ENCODE data around the gene CDKN1C. TPM values are rescaled to one million over a fixed set of nuclear protein-coding genes. Genes with fewer than 3 reads are reported as not detected.

CDKN1C gene
- total RNA-seq, 2 donors from 2014 or later: 1.2 to 2.0 TPM

GRCh38 chr11:2892967-2893528 is 7.5 kb upstream of the CDKN1C start:
- ATAC-seq (peak; percentile 58 to 71), DNase-seq (ENCODE audit: low spot score) (no peak)
- Mint-ChIP-seq H3K4me1 (ENCODE audit: low read depth in 2 of 2) (peaks cover 8 to 15% of the 10 kb centered on the region in 2 donors), H3K4me3 (peak overlapping the region; percentile 76), H3K27ac (peak overlapping the region; percentile 47 to 64), H3K36me3 (no peaks in the 10 kb centered on the region), H3K9me3 (no peaks in the 10 kb centered on the region), H3K27me3 (no peaks in the 10 kb centered on the region)

GRCh38 chr11:2892215-2892966 is 6.8 kb upstream of the CDKN1C start:
- no peaks in the 10 kb centered on the region for H3K9me3 Mint-ChIP-seq
- peak overlapping the region; percentile 47 to 64 for H3K27ac Mint-ChIP-seq
- no peak for DNase-seq (ENCODE audit: low spot score)
- peak overlapping the region; percentile 76 for H3K4me3 Mint-ChIP-seq
- peaks cover 4 to 11% of the 10 kb centered on the region in 2 donors for H3K4me1 Mint-ChIP-seq (ENCODE audit: low read depth in 2 of 2)
- H3K36me3 Mint-ChIP-seq: no peaks in the 10 kb centered on the region
- ATAC-seq: peak; percentile 58 to 67
- H3K27me3 Mint-ChIP-seq: no peaks in the 10 kb centered on the region

- peak overlapping the region; percentile 43 to 47 for H3K27ac Mint-ChIP-seq
- H3K4me1 Mint-ChIP-seq (ENCODE audit: low read depth in 2 of 2): peaks cover 4 to 13% of the 10 kb centered on the region in 2 donors
- no peaks in the 10 kb centered on the region for H3K27me3 Mint-ChIP-seq
- peak overlapping the region; percentile 76 for H3K4me3 Mint-ChIP-seq
- DNase-seq (ENCODE audit: low spot score) (no peak), ATAC-seq (no peak)
- no peaks in the 10 kb centered on the region for H3K9me3 Mint-ChIP-seq
- H3K36me3 Mint-ChIP-seq: no peaks in the 10 kb centered on the region
Observed at GRCh38 chr11:2891326-2892214, 6.0 kb upstream of the CDKN1C start.

- DNase-seq (ENCODE audit: low spot score) (no peak), ATAC-seq (no peak)
- H3K27me3 Mint-ChIP-seq: no peaks in the 10 kb centered on the region
- H3K4me1 Mint-ChIP-seq (ENCODE audit: low read depth in 2 of 2): peaks cover 4 to 14% of the 10 kb centered on the region in 2 donors
- H3K36me3 Mint-ChIP-seq: no peaks in the 10 kb centered on the region
- H3K27ac Mint-ChIP-seq: no peak overlapping the region
- H3K4me3 Mint-ChIP-seq: no peak overlapping the region
- no peaks in the 10 kb centered on the region for H3K9me3 Mint-ChIP-seq
Observed at GRCh38 chr11:2890466-2891294, 5.1 kb upstream of the CDKN1C start.

- no peaks in the 10 kb centered on the region for H3K36me3 Mint-ChIP-seq
- DNase-seq (ENCODE audit: low spot score): no peak
Observed at GRCh38 chr11:2889362-2890273, 4.0 kb upstream of the CDKN1C start.

GRCh38 chr11:2888266-2888968 is 2.8 kb upstream of the CDKN1C start:
- no peaks in the 10 kb centered on the region for H3K36me3 Mint-ChIP-seq
- H3K9me3 Mint-ChIP-seq: no peaks in the 10 kb centered on the region
- H3K4me1 Mint-ChIP-seq (ENCODE audit: low read depth in 2 of 2): peaks cover 8 to 17% of the 10 kb centered on the region in 2 donors
- H3K27me3 Mint-ChIP-seq: peaks cover 0 to 1% of the 10 kb centered on the region in 2 donors
- H3K27ac Mint-ChIP-seq: no peak overlapping the region
- H3K4me3 Mint-ChIP-seq: no peak overlapping the region
- DNase-seq (ENCODE audit: low spot score): peak; percentile 93
- peak in 1 of 2 donors; percentile 50 for ATAC-seq

More at GRCh38 chr11:2889362-2890273, 4.0 kb upstream of the CDKN1C start:
- H3K4me1 Mint-ChIP-seq (ENCODE audit: low read depth in 2 of 2): peaks cover 8 to 17% of the 10 kb centered on the region in 2 donors
- H3K9me3 Mint-ChIP-seq: no peaks in the 10 kb centered on the region
- H3K27ac Mint-ChIP-seq: no peak overlapping the region
- no peak overlapping the region for H3K4me3 Mint-ChIP-seq
- no peak for ATAC-seq
- H3K27me3 Mint-ChIP-seq: no peaks in the 10 kb centered on the region

GRCh38 chr11:2887515-2888195 is 2.1 kb upstream of the CDKN1C start:
- H3K9me3 Mint-ChIP-seq: no peaks in the 10 kb centered on the region
- DNase-seq (ENCODE audit: low spot score): no peak
- H3K4me1 Mint-ChIP-seq (ENCODE audit: low read depth in 2 of 2): peaks cover 13 to 19% of the 10 kb centered on the region in 2 donors
- ATAC-seq: no peak
- H3K4me3 Mint-ChIP-seq: peak overlapping the region; percentile 33
- H3K27ac Mint-ChIP-seq: no peak overlapping the region
- peaks cover 7 to 8% of the 10 kb centered on the region in 2 donors for H3K27me3 Mint-ChIP-seq
- H3K36me3 Mint-ChIP-seq: no peaks in the 10 kb centered on the region

- Mint-ChIP-seq H3K4me1 (ENCODE audit: low read depth in 2 of 2) (peaks cover 11 to 16% of the 10 kb centered on the region in 2 donors), H3K9me3 (no peaks in the 10 kb centered on the region), H3K27me3 (peaks cover 8% of the 10 kb centered on the region in 2 donors), H3K4me3 (peak overlapping the region; percentile 45), H3K36me3 (no peaks in the 10 kb centered on the region), H3K27ac (no peak overlapping the region)
- no peak for ATAC-seq
- no peak for DNase-seq (ENCODE audit: low spot score)
Observed at GRCh38 chr11:2886936-2887335, 1.4 kb upstream of the CDKN1C start.

GRCh38 chr11:2886191-2886894 is 768 bp upstream of the CDKN1C start:
- DNase-seq (ENCODE audit: low spot score): no peak

GRCh38 chr11:2885017-2885677 is 428 bp downstream of the CDKN1C start:
- DNase-seq (ENCODE audit: low spot score) (no peak), ATAC-seq (peak; percentile 2)
- H3K4me3 Mint-ChIP-seq: peak overlapping the region; percentile 86
- H3K36me3 Mint-ChIP-seq: no peaks in the 10 kb centered on the region
- peaks cover 8 to 15% of the 10 kb centered on the region in 2 donors for H3K4me1 Mint-ChIP-seq (ENCODE audit: low read depth in 2 of 2)
- no peaks in the 10 kb centered on the region for H3K9me3 Mint-ChIP-seq
- no peak overlapping the region for H3K27ac Mint-ChIP-seq
- H3K27me3 Mint-ChIP-seq: peaks cover 8 to 13% of the 10 kb centered on the region in 2 donors

More at GRCh38 chr11:2886191-2886894, 768 bp upstream of the CDKN1C start:
- Mint-ChIP-seq H3K4me1 (ENCODE audit: low read depth in 2 of 2) (peaks cover 8 to 15% of the 10 kb centered on the region in 2 donors), H3K9me3 (no peaks in the 10 kb centered on the region), H3K4me3 (peak overlapping the region; percentile 45), H3K27me3 (peaks cover 8% of the 10 kb centered on the region in 2 donors), H3K27ac (no peak overlapping the region), H3K36me3 (no peaks in the 10 kb centered on the region)
- no peak for ATAC-seq
